ENCODE measurements around the gene PBX1. TPM values are rescaled to one million over a fixed set of nuclear protein-coding genes. Genes with fewer than 3 reads are reported as not detected.

Gene PBX1
- total and polyA plus RNA-seq, 2 donors from 2014 or later = 14.9 to 91.5 TPM

DNA sequence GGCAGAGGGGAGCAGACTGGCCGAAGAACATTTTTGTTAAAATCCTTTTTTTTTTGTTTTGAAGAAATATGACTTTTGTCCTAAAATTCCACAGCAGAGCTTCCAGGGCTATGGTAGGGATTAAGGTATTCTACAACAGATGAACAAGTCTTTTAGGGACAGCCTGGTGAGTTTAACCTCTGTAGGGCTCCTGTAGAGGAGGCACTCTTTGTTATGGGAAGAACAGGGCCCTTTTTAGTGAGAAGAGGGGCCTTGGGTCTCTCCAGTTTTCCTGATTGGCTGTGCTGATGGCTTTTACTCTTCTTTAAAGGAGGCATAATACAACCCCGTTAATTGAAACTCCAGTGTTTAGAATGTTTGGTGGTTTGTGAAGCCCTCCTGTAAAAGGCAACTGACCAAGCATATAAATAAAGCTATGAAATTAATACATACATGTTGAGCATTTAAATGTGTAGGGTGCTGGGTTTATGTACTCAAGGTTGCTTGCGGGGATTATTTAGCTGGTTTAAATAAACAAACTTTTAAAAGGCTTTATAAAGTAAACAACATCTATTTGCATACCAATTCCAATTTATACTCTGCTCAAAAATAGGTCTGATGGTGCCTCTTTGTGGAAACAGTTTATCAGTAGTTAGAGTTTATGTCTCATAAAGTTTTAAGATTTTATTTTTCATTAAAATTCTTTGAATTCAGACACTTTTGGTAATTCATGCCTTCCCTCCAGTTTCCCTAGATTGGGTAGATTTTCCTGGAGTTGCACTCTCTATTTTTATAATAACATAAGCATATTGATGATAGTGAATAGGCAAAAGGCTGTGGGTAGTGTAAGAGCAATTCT lies 46.5 kb downstream of the PBX1 start:
- H3K27ac ChIP-seq (ENCODE audit: low read depth in 2 of 2, low read length in 2 of 2) = no peak overlapping the region

DNA sequence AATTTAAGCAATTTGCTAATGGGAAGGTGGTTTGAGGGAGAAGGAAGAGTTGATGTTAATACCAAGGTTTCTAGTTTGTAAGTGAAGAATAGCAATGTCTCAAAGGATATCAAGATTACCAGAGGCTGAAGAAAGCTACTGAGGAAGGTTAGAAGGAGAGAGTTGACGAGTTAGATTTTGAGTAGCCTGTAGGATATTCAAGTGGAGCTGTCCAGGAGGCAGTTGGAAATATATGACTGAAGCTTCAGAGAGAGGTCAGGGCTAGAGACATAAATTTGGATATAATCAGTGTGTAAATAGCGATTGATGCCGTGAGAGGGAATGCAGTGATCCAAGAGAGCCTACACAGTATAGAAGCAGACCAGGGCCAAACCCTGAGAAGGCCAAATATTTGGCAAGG lies 48.4 kb downstream of the PBX1 start:
- H3K27ac ChIP-seq (ENCODE audit: low read depth in 2 of 2, low read length in 2 of 2) = no peak overlapping the region
- H3K36me3 ChIP-seq (ENCODE audit: control insufficient read depth in 2 of 3, insufficient read depth in 3 of 3, low read length in 3 of 3) = peaks cover 0 to 2% (median 0%) of the 10 kb centered on the region in 3 donors
- H3K4me1 ChIP-seq (ENCODE audit: control insufficient read depth in 2 of 3, insufficient read depth in 2 of 3, low read depth in 1 of 3, low read length in 3 of 3) = peaks cover 19 to 31% (median 29%) of the 10 kb centered on the region in 3 donors
- no peak overlapping the region for H3K4me3 ChIP-seq (ENCODE audit: low read length in 3 of 3)
- intact Hi-C loops (cut with DNase I) = no loop called here
- FAIRE-seq (no peak), DNase-seq (no peak)
- H3K27me3 ChIP-seq (ENCODE audit: control insufficient read depth, insufficient read depth, low read length) = no peaks in the 10 kb centered on the region
- H3K9me3 ChIP-seq (ENCODE audit: control insufficient read depth in 2 of 3, insufficient read depth in 1 of 3, low read length in 3 of 3) = no peaks in the 10 kb centered on the region
- no peak overlapping the region for H3K9ac ChIP-seq (ENCODE audit: low read length in 3 of 3)
- TF ChIP-seq, protein P1, sequence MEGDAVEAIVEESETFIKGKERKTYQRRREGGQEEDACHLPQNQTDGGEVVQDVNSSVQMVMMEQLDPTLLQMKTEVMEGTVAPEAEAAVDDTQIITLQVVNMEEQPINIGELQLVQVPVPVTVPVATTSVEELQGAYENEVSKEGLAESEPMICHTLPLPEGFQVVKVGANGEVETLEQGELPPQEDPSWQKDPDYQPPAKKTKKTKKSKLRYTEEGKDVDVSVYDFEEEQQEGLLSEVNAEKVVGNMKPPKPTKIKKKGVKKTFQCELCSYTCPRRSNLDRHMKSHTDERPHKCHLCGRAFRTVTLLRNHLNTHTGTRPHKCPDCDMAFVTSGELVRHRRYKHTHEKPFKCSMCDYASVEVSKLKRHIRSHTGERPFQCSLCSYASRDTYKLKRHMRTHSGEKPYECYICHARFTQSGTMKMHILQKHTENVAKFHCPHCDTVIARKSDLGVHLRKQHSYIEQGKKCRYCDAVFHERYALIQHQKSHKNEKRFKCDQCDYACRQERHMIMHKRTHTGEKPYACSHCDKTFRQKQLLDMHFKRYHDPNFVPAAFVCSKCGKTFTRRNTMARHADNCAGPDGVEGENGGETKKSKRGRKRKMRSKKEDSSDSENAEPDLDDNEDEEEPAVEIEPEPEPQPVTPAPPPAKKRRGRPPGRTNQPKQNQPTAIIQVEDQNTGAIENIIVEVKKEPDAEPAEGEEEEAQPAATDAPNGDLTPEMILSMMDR (IDR thresholded peaks at IDR 0.05; ENCODE audit: borderline replicate concordance, extremely low read depth, insufficient read depth) = no peak

More for the DNA sequence above, 46.5 kb downstream of the PBX1 start:
- Histone ChIP-seq H3K9ac (ENCODE audit: low read length in 3 of 3) (no peak overlapping the region), H3K4me3 (ENCODE audit: low read length in 3 of 3) (no peak overlapping the region), H3K9me3 (ENCODE audit: control insufficient read depth in 2 of 3, insufficient read depth in 1 of 3, low read length in 3 of 3) (no peaks in the 10 kb centered on the region), H3K4me1 (ENCODE audit: control insufficient read depth in 2 of 3, insufficient read depth in 2 of 3, low read depth in 1 of 3, low read length in 3 of 3) (peaks cover 19 to 38% (median 31%) of the 10 kb centered on the region in 3 donors), H3K27me3 (ENCODE audit: control insufficient read depth, insufficient read depth, low read length) (no peaks in the 10 kb centered on the region), H3K36me3 (ENCODE audit: control insufficient read depth in 2 of 3, insufficient read depth in 3 of 3, low read length in 3 of 3) (peaks cover 0 to 2% (median 0%) of the 10 kb centered on the region in 3 donors)
- FAIRE-seq = no peak
- intact Hi-C loops (cut with DNase I) = no loop called here
- TF ChIP-seq, protein P1 (IDR thresholded peaks at IDR 0.05; ENCODE audit: borderline replicate concordance, extremely low read depth, insufficient read depth) = no peak
- no peak for DNase-seq

DNA sequence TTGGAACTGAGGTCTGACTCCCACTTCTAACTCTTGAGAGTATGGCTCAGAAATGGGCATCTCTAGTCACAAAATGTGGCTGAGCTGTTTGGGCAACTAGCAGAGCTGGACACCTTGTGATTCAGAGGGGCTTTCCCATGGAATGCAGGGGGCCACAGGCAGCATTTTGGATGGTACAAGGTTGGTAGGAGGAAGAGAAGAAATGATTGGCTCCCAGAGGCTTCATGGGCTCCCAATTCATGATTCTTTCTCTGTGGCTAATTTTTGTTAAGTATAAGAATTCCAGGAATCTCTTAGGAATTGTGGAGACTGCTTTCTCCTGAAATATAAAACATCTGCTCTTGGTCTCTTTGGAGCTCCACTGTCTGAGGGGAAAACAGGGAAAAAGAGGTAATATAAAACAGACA lies 49.7 kb downstream of the PBX1 start:
- no peak overlapping the region for H3K27ac ChIP-seq (ENCODE audit: low read depth in 2 of 2, low read length in 2 of 2)
- intact Hi-C loops (cut with DNase I) = no loop called here
- peaks cover 20 to 34% (median 33%) of the 10 kb centered on the region in 3 donors for H3K4me1 ChIP-seq (ENCODE audit: control insufficient read depth in 2 of 3, insufficient read depth in 2 of 3, low read depth in 1 of 3, low read length in 3 of 3)
- FAIRE-seq (no peak), DNase-seq (peak in 1 of 5 donors; percentile 67)
- H3K27me3 ChIP-seq (ENCODE audit: control insufficient read depth, insufficient read depth, low read length) = no peaks in the 10 kb centered on the region
- no peak overlapping the region for H3K4me3 ChIP-seq (ENCODE audit: low read length in 3 of 3)
- no peak overlapping the region for H3K9ac ChIP-seq (ENCODE audit: low read length in 3 of 3)
- peaks cover 0 to 2% (median 0%) of the 10 kb centered on the region in 3 donors for H3K36me3 ChIP-seq (ENCODE audit: control insufficient read depth in 2 of 3, insufficient read depth in 3 of 3, low read length in 3 of 3)
- TF ChIP-seq, protein P1 (IDR thresholded peaks at IDR 0.05; ENCODE audit: borderline replicate concordance, extremely low read depth, insufficient read depth) = no peak
- no peaks in the 10 kb centered on the region for H3K9me3 ChIP-seq (ENCODE audit: control insufficient read depth in 2 of 3, insufficient read depth in 1 of 3, low read length in 3 of 3)

Measured in kidney (tissue), 14 donors.